Cardiac septum (tissue), 1 donor: ENCODE measurements around the gene LYZL2. TPM values are rescaled to one million over a fixed set of nuclear protein-coding genes. Genes with fewer than 3 reads are reported as not detected.
"Not testable (repeated sequence)": the region's sequence is repeated elsewhere in the genome, so short reads cannot be mapped to it uniquely, and the experiment has no call there.

Experiments used
- DNase-seq: peaks from one replicate; pipeline ENCODE4 v3.0.0-alpha.2; 2020; ENCODE audit warnings: low spot score
- intact Hi-C: fragments of 100-400 bp; cut with DNase I; formaldehyde crosslinking; loops from one replicate; pipeline ENCODE4 v1.14.0; 2022
- long read RNA-seq: library from polyadenylated mRNA; unstranded; transcript quantifications from one replicate; pipeline ENCODE4 v2.0.0, GENCODE V29; 2021
- total RNA-seq: library from RNA; stranded (reverse); fragmentation: NEBNext Ultra II Directional; extraction: Animal tissue kit (Norgen Biotek cat#: 25700); gene quantifications from one replicate; pipeline ENCODE4 v1.2.1, GENCODE V29; 2021
- donor health status: DM: no; HTN: no; CAD: no.

The LYZL2 gene
- total RNA-seq = not detected
- long read RNA-seq = 0 reads

- DNase-seq = no peak
- intact Hi-C loops = no loop called here
Observed at GRCh38 chr10:30629653-30630052, at the start of gene LYZL2. Gene LYZL2 (minus strand): TSS chr10:30629753. CDS start chr10:30626915, 2,838 bp downstream.

DNA sequence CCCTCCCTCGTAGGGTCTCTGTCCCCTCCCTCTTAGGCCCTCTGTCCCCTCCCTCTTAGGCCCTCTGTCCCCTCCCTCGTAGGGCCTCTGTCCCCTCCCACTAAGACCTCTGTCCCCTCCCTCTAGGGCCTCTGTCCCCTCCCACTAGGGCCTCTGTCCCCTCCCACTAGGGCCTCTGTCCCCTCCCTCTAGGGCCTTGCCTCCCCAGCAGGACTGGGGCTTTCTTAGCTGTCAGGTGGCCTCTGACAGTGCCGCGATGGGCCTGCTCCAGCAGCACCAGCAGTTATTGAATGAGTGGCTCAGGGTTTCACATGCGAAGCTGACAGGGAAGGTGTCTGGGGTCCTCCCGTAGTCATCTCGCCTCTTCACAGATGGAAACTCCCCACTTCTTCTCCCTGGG lies 48.1 kb upstream of the LYZL2 start:
- intact Hi-C loops = not testable (repeated sequence)

GRCh38 chr10:30677146-30677545 lies 47.6 kb upstream of the LYZL2 start:
- intact Hi-C loops, DNase-seq: not testable (repeated sequence)

More for the DNA sequence above, 48.1 kb upstream of the LYZL2 start:
- DNase-seq = not testable (repeated sequence)

- intact Hi-C loops = no loop called here
- DNase-seq = no peak
Observed at GRCh38 chr10:30675791-30676718, 46.5 kb upstream of the LYZL2 start.

- DNase-seq = no peak
- intact Hi-C loops = no loop called here
Observed at GRCh38 chr10:30674796-30675195, 45.2 kb upstream of the LYZL2 start.

DNA sequence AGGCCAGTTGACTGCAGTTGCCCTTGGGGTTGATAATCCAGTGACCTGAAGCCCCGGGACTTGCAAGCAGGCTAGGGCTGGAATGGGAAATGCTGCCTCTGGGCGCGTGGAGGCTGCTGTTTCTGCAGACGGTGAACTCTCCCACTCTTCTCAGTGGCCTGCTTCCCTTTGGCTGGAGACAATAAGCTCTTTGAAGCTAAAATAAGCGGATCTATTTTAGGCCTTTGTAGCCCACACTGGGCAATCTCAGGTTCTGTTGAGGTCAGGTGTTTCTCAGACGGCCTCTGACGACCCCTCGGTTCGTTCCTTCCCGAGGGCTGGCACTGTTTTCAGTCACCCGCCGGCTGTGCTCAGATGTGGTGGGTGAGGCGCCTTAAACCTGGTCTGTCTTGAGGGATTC lies 43.7 kb upstream of the LYZL2 start:
- DNase-seq, intact Hi-C loops: not testable (repeated sequence)

DNA sequence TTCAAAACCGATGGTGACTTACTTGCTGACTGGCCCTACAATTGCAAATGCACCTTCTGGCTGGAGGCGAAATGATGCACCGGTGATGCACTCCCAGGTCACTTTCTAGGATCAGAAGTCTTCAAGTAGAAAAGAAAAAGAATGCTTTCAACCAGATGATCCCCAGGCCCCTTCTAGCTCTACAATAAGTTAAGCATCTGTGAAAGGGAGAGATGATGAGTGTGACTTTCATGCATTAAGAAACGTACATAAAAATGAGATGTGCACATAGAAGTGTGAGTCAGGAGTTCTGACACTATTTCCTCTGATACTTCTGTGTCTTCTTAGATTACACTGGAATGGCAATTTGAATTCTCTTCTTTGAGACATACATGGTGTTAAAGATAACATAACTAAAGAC lies 42.8 kb upstream of the LYZL2 start:
- DNase-seq, intact Hi-C loops: not testable (repeated sequence)

GRCh38 chr10:30671026-30671616 lies 41.6 kb upstream of the LYZL2 start:
- no peak for DNase-seq
- intact Hi-C loops = no loop called here

DNA sequence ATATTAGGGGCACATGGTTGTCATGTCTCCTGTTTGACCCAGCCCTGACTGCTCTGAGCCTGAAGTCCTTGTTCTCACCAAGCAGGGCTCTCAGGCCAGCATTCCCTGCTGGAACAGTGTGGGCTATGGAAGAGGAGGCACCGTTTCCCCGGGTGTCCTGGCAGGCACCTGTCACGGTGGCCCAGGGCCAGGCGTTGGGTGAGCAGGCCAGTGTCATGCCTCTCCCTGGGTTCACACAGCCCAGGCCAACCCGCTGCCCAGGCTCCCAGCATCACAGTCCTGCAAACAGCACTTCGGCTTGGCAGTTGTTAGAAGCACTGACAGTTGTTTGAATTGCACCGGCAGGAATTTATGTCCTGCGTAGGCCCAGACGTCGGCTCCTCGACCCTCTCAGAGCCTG lies 38.4 kb upstream of the LYZL2 start:
- DNase-seq = peak; percentile 70

DNA sequence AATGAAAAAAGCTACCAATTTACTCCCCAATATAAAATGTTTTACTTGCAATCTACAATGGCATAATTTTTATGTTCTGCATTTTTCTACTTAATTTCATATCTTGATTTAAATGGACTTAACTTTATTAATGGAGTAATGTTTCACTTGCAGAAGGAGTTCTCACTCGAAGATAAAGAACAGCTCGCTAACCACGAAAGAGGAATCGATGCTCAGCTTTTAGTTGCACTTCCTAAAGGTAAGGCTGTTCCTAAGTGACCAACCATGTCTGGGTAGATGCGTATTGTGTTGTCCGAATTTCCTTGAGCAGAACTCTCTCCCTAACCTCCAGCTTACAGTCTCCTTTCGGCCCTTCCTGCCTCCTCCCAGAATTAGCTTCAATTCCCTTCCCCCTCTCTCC lies 33.9 kb upstream of the LYZL2 start:
- DNase-seq = not testable (repeated sequence)

More for the DNA sequence above, 38.4 kb upstream of the LYZL2 start:
- intact Hi-C loops = not testable (repeated sequence)

DNA sequence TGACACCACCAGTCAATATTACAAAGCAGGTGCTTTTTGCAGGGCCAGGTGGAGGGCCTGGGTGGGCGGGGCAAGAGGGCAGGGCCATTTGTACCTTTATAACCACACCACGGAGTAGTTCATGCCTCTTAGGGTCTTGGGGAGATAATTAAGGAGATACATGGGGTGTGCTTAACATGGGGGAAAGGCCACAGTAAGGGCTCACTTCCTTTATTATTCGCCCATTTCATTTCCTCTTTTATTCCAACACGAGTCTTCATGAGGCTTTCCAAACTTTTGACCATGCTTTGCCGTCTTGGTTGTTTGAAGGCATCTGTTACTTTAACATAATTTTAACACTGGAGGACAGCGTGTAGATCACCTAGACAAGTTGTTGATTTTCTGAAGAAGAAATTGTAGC lies 33.3 kb upstream of the LYZL2 start:
- DNase-seq = no peak
- intact Hi-C loops = no loop called here

More for the DNA sequence above, 33.9 kb upstream of the LYZL2 start:
- intact Hi-C loops = not testable (repeated sequence)

- DNase-seq, intact Hi-C loops: not testable (repeated sequence)
Observed at GRCh38 chr10:30660314-30660713, 30.8 kb upstream of the LYZL2 start.

- intact Hi-C loops = no loop called here
- DNase-seq = no peak
Observed at GRCh38 chr10:30656233-30656632, 26.7 kb upstream of the LYZL2 start.

DNA sequence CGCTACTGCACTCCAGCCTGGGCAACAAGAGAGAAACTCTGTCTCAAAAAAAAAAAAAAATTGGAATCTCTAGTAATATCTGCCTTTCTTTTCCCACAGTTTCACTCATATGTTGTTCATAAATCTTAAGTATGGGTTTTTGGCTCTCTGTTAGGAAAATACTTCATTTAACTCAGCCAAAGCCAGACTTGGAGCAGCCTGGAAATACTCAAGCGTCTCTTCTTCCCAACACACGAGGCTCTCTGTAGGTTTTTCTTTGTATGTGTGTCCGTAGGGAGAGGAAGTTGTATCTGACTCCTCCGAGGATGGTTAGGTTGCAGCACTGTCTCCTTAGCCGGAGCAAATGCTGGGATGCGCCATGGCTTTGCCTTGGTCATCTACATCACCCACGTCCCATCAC lies 25.4 kb upstream of the LYZL2 start:
- intact Hi-C loops, DNase-seq: not testable (repeated sequence)

DNA sequence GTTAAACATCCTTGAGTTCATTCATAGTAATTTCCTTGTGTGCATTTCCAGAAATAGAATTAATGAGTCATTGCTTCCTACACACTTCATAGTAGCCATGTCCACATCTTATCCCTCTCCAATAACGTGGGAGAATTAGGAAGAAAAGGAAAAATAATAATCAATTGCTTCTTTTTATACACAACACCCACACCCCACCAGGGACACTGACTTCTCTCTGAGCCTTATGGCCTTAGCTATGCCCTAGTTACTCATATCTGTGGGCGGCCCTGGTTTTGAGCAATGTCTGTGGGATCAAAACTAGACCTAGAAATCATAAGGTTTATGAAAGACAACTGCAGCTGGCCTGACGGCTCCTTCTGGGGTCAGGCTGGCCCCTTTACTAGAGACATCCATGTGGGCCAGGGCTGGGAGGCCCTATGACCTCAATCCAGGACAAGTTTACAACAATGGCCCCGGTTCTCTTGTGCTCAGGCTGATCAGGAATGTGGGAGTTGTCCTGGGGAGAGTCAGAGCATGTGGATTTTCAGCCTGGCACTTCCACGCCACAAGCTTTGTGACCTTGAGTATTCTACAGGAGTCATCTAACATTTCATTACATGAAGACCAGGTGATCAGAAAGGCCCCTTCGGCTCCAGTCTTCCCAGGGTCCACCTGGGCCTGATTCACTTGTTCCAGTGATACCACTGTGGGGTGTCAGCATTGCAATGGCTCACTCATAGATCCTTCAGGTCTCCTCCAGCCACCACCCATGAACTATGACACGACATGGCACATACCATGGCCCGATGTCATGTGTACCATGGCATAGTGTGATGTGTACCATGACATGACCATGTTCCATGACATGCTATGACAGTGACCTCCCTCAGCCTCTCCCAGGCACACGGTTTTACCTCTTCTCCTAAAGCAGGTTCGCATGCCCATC lies 22.2 kb upstream of the LYZL2 start:
- DNase-seq, intact Hi-C loops: not testable (repeated sequence)

DNA sequence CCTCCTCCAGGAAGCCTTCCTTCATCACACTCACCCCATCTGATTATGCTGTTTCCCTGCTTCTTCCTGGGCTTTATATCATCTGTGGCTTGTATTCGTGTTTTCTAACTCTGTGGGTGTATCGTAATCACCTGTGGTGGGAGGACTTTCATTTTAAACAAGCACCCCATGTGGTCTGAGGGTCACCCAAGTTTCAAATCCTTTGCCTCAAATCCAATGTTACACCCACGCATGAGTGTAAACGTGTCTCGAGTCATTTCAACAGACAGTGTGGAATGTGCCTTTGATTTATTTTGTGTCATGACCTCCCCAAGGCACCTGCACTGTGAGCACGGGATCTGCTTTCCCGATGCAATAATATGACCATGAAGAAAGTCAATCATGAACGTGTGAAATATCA lies 17.5 kb upstream of the LYZL2 start:
- intact Hi-C loops = no loop called here

DNA sequence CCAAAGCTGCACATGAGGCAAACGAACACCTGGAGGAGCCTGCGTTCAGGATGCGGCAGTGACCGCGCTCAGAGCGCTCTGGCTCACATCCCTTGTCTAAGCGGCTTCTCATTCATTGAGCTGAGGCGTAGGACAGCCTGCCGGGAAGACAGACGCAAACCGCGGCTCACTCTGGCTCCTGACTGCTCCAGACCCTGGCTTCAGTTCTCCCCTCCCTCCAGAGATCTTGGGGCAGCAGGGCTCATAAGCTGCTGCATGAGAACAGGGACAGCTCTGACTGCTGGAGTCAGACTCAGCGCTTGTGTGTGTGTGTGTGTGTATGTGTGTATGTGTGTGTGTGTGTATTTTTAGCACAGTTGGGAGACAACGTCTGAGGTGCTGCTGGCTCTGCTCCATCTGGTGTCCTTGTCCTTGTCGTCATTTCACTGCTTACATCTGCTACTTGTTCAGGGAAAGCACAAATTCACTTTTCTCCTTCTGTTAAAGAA lies 15.8 kb upstream of the LYZL2 start:
- intact Hi-C loops = no loop called here

More for the DNA sequence above, 17.5 kb upstream of the LYZL2 start:
- peak; percentile 41 for DNase-seq

DNA sequence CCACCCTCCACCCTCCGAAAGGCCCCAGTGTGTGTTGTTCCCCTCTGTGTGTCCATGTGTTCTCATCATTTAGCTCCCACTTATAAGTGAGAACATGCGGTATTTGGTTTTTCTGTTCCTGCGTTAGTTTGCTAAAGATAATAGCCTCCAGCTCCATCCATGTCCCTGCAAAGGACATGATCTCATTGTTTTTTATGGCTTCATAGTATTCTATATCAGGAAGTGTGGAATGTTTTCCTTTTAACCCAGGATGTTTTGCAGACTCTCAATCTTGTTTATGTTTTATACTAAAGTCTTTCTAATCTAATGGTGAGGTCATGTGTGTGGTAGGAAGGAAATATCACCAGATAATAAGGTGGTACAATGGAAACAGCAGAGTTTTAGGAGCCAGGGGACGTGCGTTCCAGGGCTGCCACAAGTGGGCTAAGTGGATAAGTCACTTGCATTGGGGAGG lies 14.9 kb upstream of the LYZL2 start:
- intact Hi-C loops = not testable (repeated sequence)
- peak; percentile 27 for DNase-seq

More for the DNA sequence above, 15.8 kb upstream of the LYZL2 start:
- DNase-seq = peak; percentile 73

GRCh38 chr10:30643557-30644199 lies 14.1 kb upstream of the LYZL2 start:
- intact Hi-C loops = not testable (repeated sequence)
- peak; percentile 31 for DNase-seq
